ENCODE data around the gene CDH20. TPM values are rescaled to one million over a fixed set of nuclear protein-coding genes. Genes with fewer than 3 reads are reported as not detected.

CDH20 gene
- polyA plus RNA-seq, 2 of the 4 experiments (the other 2 are of a cell fraction), result not detected

DNA sequence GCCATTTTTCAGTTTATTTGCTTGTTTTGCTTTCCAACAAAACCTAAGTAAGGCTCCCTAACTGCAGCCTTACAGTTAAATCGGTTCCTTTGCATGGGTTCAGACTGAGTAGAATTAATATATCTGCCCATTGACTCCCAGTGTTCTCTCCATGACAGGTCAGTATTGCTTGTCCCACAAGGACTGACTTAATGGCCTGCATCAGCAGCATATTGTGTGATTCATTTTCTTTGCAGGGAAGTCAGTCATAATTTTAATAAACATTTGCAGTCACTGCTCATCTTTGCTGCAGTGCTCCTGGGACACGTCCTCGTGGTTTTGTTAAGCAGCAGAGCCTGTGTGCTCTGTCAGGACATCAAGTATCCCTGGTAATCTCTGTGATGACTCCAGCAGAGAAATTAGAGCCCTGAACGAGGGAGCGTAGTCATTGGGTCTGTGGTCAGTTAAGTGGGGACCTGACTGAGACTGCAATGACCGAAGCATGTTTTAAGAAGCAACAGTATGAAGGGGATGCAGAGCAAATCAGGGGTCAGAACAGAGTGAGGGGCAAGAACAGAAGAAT lies 93.3 kb downstream of the CDH20 start (continued):
- TF ChIP-seq MAFK (IDR thresholded peaks at IDR 0.05; ENCODE audit: partially characterized antibody) (no peak), MAZ (IDR thresholded peaks at IDR 0.05; ENCODE audit: borderline replicate concordance, low read depth, low read length) (no peak)

DNA sequence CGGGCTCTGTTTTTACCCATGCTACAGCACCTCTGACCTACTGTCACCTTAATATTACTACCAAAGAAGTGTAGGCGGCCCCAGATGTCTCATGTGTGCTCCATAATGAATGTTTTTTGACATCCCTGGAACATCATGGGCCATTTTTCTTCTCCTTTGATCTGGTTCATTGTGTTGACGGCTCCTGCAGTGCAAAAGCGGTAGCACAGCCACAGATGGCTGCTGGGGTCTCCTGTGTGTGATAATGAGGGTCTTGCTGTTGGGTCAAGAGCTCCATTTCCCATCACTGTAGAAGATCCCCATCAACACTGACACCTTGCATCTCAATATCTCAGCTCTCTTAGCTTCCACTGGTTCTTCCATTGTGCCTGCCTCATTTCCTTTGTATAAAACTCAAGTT lies 95.0 kb downstream of the CDH20 start:
- 1% methylated on average over 4 of the region's 4 CpGs for WGBS (ENCODE audit: missing lambda C conversion rate)
- ChIA-PET POLR2A (no interaction called here), CTCF (no interaction called here)

DNA sequence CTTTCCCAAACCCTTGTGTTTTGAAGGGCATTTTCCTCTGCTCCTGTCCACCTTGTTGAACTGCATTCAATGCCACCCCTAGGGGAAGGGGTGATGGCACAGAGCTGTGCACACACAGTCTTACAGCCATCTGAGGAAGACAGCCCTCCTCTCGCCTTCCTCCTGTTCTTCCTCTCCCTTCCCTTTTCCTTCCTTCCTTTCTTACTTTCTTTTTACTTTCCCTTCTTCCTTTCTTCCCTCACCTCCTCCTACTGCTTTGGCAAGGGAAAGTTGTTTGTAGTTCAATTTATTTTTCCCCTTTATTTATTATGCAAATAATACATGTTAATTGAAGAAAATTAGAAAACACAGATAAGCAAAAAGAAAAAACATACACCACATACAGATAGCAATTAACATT lies 99.4 kb downstream of the CDH20 start:
- WGBS (ENCODE audit: missing lambda C conversion rate), result 0% methylated on average over 1 of the region's 1 CpG
- Histone ChIP-seq H3K4me1 (no peaks in the 10 kb centered on the region), H3K9me3 (no peaks in the 10 kb centered on the region), H3K27ac (no peak overlapping the region), H3K4me3 (no peak overlapping the region), H3K4me2 (no peak overlapping the region)
- DNase-seq (ENCODE audit: low read depth in 1 of 2, low spot score in 1 of 2), result no peak
- CTCF ChIA-PET, result no interaction called here
- no peak for FAIRE-seq
- ATAC-seq, result no peak
- POLR2A ChIA-PET, result no interaction called here
- TF ChIP-seq NPAS2 (CRISPR knock-in tag; IDR thresholded peaks at IDR 0.05; ENCODE audit: borderline replicate concordance), result no peak
- TF ChIP-seq KDM5A (IDR thresholded peaks at IDR 0.05), result no peak
- no peak for TF ChIP-seq FOSL2 (IDR thresholded peaks at IDR 0.05)
- no peak for TF ChIP-seq FOSL2 (CRISPR knock-in tag; IDR thresholded peaks at IDR 0.05)
- TF ChIP-seq, protein P1, sequence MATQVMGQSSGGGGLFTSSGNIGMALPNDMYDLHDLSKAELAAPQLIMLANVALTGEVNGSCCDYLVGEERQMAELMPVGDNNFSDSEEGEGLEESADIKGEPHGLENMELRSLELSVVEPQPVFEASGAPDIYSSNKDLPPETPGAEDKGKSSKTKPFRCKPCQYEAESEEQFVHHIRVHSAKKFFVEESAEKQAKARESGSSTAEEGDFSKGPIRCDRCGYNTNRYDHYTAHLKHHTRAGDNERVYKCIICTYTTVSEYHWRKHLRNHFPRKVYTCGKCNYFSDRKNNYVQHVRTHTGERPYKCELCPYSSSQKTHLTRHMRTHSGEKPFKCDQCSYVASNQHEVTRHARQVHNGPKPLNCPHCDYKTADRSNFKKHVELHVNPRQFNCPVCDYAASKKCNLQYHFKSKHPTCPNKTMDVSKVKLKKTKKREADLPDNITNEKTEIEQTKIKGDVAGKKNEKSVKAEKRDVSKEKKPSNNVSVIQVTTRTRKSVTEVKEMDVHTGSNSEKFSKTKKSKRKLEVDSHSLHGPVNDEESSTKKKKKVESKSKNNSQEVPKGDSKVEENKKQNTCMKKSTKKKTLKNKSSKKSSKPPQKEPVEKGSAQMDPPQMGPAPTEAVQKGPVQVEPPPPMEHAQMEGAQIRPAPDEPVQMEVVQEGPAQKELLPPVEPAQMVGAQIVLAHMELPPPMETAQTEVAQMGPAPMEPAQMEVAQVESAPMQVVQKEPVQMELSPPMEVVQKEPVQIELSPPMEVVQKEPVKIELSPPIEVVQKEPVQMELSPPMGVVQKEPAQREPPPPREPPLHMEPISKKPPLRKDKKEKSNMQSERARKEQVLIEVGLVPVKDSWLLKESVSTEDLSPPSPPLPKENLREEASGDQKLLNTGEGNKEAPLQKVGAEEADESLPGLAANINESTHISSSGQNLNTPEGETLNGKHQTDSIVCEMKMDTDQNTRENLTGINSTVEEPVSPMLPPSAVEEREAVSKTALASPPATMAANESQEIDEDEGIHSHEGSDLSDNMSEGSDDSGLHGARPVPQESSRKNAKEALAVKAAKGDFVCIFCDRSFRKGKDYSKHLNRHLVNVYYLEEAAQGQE (IDR thresholded peaks at IDR 0.05), result no peak
- no peak for TF ChIP-seq EHF (CRISPR knock-in tag; IDR thresholded peaks at IDR 0.05)
- TF ChIP-seq POLR2A (IDR thresholded peaks at IDR 0.05; ENCODE audit: low read length), result no peak
- no peak for TF ChIP-seq CHD2 (IDR thresholded peaks at IDR 0.05; ENCODE audit: low read length, partially characterized antibody)
- TF ChIP-seq SMC3 (IDR thresholded peaks at IDR 0.05), result no peak
- TF ChIP-seq, protein P2, sequence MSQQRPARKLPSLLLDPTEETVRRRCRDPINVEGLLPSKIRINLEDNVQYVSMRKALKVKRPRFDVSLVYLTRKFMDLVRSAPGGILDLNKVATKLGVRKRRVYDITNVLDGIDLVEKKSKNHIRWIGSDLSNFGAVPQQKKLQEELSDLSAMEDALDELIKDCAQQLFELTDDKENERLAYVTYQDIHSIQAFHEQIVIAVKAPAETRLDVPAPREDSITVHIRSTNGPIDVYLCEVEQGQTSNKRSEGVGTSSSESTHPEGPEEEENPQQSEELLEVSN (IDR thresholded peaks at IDR 0.05; ENCODE audit: borderline replicate concordance, low read depth), result no peak
- TF ChIP-seq HEYL (CRISPR knock-in tag; IDR thresholded peaks at IDR 0.05), result no peak
- no peak for TF ChIP-seq TP53 (CRISPR knock-in tag; IDR thresholded peaks at IDR 0.05)
- no peak for TF ChIP-seq MAZ (IDR thresholded peaks at IDR 0.05; ENCODE audit: borderline replicate concordance, low read depth, low read length)
- no peak for TF ChIP-seq CEBPB (IDR thresholded peaks at IDR 0.05)
- TF ChIP-seq, protein P3, sequence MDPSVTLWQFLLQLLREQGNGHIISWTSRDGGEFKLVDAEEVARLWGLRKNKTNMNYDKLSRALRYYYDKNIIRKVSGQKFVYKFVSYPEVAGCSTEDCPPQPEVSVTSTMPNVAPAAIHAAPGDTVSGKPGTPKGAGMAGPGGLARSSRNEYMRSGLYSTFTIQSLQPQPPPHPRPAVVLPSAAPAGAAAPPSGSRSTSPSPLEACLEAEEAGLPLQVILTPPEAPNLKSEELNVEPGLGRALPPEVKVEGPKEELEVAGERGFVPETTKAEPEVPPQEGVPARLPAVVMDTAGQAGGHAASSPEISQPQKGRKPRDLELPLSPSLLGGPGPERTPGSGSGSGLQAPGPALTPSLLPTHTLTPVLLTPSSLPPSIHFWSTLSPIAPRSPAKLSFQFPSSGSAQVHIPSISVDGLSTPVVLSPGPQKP (IDR thresholded peaks at IDR 0.05; ENCODE audit: low read depth, low read length), result no peak
- no peak for TF ChIP-seq HOXA7 (CRISPR knock-in tag; IDR thresholded peaks at IDR 0.05)

More for the DNA sequence above, 95.0 kb downstream of the CDH20 start:
- TF ChIP-seq JUN (IDR thresholded peaks at IDR 0.05) (no peak), KDM5A (IDR thresholded peaks at IDR 0.05) (no peak), BHLHE40 (IDR thresholded peaks at IDR 0.05; ENCODE audit: low read depth, low read length) (no peak), GATA3 (IDR thresholded peaks at IDR 0.05; ENCODE audit: borderline replicate concordance) (no peak), FOSL2 (IDR thresholded peaks at IDR 0.05) (no peak), FOSL2 (CRISPR knock-in tag; IDR thresholded peaks at IDR 0.05) (no peak), TFCP2L1 (CRISPR knock-in tag; IDR thresholded peaks at IDR 0.05) (no peak), FOSB (CRISPR knock-in tag; IDR thresholded peaks at IDR 0.05) (no peak)
- TF ChIP-seq, protein P4, sequence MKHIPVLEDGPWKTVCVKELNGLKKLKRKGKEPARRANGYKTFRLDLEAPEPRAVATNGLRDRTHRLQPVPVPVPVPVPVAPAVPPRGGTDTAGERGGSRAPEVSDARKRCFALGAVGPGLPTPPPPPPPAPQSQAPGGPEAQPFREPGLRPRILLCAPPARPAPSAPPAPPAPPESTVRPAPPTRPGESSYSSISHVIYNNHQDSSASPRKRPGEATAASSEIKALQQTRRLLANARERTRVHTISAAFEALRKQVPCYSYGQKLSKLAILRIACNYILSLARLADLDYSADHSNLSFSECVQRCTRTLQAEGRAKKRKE (CRISPR knock-in tag; IDR thresholded peaks at IDR 0.05; ENCODE audit: low read depth), result no peak
- TF ChIP-seq, protein P3 (IDR thresholded peaks at IDR 0.05; ENCODE audit: low read depth, low read length), result no peak
- Histone ChIP-seq H3K9me3 (no peaks in the 10 kb centered on the region), H3K4me2 (no peak overlapping the region), H3K4me1 (no peaks in the 10 kb centered on the region), H3K4me3 (no peak overlapping the region), H3K27ac (no peak overlapping the region)
- DNase-seq (ENCODE audit: low read depth in 1 of 2, low spot score in 1 of 2) (no peak), ATAC-seq (no peak), FAIRE-seq (no peak)

Data from A549 (cell line).